Glomerular visceral epithelial cell (primary cell): ENCODE data around the gene TCAP.
"Not testable (repeated sequence)": the region's sequence is repeated elsewhere in the genome, so short reads cannot be mapped to it uniquely, and the experiment has no call there.

Experiments
- DNase-seq: peaks from one replicate; pipeline ENCODE4 v3.0.0-alpha.2; 2016; ENCODE audit errors: extremely low spot score

Gene TCAP

DNA sequence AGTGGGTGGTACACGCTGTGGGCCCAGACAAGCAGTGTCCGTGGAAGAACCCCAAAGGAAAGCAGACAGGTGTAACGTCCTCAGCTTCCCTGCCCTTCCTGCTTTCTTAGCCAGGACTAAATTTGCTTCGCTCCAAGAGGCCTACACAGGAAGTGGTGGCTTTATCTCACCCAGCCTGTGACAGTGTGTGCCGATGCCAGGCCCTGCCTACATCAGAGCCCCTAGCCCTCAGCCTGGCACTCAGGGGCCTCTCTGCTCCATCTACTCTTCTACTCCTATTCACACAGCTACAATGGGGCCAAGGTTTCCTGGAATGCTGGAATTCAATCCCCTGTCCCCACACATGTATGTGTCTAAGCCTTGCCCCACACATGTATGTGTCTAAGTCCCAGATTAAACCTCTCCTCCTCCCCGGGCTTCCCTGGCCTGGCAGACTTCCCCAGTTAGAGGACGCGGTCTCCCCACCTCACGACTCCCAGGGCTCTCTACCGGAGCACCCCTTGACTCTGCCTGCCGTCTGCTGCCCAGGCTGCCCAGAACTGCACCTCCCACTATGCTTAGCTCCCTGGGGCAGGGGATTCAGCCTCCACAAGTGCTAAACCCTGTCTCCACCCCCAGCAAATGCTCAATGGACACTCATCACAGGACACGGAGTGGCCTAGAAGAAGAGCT is 14.5 kb downstream of the TCAP start:
- DNase-seq: no peak

GRCh38 chr17:39683295-39683939 is 18.3 kb downstream of the TCAP start:
- DNase-seq: no peak

DNA sequence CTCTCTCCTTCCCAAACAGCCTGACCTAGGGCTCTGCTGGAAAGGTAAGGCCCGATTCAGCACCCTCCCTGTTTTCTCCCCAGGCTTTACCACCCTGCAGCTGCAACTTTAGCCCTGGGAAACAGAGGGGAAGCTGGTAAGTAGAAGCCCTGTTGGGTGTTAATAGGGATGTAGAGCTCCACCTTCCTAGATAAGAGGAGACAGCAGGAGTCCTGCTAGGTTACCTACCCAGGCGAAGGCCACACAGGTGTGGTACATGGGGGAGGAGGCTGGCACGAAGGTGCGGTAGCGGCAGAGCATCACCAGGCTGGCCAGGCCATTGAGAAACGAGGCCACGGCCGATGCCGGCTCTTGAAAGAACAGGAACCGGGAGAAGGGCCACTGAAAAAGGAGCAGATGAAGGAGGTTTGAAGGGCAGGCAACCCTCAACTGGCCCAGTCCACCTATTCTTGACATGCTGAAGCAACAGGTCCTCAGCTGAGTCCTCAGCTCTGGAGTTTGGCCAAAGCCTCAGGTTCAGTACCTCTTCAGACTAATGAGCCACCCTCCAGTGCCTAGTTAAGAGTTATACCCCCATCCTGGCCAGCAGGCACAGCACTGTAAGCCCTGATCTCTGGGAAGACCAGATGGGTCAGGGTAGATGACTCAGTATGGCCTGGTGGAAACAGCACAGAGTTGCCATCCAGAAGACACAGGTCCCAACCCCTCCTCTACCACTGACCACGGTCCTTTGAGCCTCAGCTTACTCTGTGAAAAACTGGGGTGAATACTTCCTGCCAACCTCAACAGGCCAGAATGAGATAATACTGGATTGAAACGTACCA is 19.4 kb downstream of the TCAP start:
- DNase-seq: no peak

GRCh38 chr17:39687101-39687545 is 22.0 kb downstream of the TCAP start:
- no peak for DNase-seq

- peak; percentile 90 for DNase-seq
These were observed 22.7 kb downstream of the TCAP start, which contains the start of gene PGAP3 for GRCh38 chr17:39687546-39688474. TSS of gene PGAP3 (minus strand) at chr17:39688057. CDS start at chr17:39688014, 43 bp downstream.

DNA sequence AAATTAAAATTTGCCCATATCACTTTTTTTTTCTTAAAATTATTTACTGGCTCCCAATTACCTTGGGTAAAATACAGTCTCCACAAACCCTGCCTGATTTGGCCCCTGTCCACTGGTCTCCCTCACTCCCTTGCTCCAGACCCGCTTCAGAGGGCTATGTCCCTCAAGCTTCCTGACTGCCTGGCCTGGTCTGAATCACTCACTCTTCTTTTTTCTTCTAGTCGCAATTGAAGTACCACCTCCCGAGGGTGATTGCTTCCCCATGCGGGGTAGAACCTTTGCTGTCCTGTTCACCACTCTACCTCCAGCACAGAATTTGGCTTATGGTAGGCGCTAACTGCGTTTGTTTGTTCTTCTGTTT is 23.3 kb downstream of the TCAP start:
- DNase-seq: no peak

GRCh38 chr17:39688945-39689344 is 23.8 kb downstream of the TCAP start:
- no peak for DNase-seq

DNA sequence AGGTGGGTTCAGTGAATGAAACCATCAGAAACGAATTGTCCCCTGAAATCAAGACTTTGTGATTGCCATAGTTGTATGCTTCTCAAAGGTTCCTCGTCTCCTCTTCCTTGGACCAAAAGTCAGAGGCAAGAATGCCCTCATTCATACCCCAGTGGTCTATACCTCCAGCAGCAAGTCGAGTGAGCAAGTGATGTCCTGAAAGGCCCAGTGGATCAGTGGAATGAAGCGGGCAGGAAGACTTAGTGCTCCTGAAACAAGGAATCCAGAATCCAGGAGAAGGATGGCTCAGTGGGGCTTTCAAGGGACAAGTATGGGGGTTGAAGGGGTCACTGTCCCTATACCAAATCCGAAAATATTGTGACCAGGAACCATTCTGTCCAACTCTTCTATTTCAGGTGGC is 29.4 kb downstream of the TCAP start:
- DNase-seq: no peak

DNA sequence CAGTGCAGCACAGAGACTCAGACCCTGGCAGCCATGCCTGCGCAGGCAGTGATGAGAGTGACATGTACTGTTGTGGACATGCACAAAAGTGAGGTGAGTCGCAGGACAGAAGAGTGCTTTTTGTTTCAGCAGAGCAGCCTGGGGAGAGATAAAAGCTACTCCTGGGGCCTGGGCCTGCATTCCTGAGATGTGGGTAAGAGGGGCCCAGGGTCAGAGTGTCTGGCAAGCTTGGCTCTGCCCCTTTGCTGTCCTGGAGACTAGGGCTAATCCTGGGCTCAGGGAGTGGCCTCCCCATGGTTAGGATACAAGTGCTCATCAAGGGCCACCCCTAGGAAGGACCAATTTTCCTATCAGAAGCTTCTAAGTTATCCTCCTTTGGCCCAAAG is 29.9 kb downstream of the TCAP start:
- peak; percentile 37 for DNase-seq

GRCh38 chr17:39696731-39697130 is 31.6 kb downstream of the TCAP start:
- DNase-seq: no peak

DNA sequence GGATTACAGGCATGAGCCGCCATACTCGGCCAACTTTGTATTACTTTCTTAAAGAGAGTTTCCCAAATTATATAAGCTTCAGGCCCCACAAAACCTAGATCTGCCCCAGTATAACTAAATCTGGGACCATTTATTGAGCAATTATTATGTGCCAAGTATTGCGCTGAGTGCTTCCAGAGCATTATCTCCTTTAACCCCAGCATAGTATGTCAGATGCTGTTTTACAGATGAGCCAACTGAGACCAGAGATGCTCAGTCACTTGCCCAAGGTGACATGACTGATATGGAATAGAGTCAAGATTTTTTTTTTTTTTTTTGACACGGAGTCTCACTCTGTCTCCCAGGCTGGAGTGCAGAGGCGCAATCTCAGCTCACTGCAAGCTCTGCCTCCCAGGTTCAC is 32.8 kb downstream of the TCAP start:
- no peak for DNase-seq

DNA sequence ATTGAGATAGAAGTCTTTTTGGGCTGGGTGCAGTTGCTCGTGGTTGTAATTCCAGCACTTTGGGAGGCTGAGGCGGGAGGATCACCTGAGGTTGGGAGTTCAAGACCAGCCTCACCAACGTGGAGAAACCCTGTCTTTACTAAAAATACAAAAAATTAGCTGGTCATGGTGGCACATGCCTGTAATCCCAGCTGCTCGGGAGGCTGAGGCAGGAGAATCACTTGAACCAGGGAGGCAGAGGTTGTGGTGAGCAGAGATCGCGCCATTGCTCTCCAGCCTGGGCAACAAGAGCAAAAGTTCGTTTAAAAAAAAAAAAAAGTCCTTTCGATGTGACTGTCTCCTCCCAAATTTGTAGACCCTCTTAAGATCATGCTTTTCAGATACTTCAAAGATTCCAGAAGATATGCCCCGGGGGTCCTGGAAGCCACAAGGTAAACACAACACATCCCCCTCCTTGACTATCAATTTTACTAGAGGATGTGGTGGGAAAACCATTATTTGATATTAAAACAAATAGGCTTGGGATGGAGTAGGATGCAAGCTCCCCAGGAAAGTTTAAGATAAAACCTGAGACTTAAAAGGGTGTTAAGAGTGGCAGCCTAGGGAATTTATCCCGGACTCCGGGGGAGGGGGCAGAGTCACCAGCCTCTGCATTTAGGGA is 34.1 kb downstream of the TCAP start:
- not testable (repeated sequence) for DNase-seq

GRCh38 chr17:39699818-39700147 is 34.6 kb downstream of the TCAP start, which contains the start of gene ERBB2:
TSS of gene ERBB2 (plus strand) at chr17:39700064. CDS start at chr17:39700239, 175 bp downstream.
- peak; percentile 80 for DNase-seq

DNA sequence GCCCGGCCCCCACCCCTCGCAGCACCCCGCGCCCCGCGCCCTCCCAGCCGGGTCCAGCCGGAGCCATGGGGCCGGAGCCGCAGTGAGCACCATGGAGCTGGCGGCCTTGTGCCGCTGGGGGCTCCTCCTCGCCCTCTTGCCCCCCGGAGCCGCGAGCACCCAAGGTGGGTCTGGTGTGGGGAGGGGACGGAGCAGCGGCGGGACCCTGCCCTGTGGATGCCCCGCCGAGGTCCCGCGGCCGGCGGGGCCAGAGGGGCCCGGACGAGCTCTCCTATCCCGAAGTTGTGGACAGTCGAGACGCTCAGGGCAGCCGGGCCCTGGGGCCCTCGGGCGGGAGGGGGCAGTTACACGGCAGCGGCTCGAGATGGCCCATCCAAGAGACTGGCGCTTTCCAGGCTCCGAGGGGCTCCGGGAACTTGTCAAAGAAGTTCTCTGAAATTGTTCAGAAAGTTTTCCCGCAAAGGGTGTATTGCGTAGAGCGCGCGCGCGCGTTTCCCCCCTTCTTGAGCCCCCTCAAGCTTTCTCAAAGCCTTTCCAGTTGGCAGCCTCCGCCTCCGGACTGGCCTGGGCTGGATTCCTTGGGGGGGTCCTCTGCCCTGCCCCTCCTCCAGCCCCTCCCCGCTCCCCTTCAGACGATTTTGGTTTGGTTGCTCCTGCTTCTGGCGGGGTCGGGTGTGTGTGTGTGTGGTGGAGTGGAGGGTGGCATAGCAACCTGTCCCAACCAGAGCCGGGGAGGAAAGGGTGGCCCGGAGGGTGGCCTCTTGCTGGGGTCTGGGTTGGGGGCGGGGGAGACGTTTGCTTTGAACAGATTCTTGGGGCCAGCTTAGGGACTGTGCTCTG is 35.2 kb downstream of the TCAP start:
- DNase-seq: peak; percentile 25

DNA sequence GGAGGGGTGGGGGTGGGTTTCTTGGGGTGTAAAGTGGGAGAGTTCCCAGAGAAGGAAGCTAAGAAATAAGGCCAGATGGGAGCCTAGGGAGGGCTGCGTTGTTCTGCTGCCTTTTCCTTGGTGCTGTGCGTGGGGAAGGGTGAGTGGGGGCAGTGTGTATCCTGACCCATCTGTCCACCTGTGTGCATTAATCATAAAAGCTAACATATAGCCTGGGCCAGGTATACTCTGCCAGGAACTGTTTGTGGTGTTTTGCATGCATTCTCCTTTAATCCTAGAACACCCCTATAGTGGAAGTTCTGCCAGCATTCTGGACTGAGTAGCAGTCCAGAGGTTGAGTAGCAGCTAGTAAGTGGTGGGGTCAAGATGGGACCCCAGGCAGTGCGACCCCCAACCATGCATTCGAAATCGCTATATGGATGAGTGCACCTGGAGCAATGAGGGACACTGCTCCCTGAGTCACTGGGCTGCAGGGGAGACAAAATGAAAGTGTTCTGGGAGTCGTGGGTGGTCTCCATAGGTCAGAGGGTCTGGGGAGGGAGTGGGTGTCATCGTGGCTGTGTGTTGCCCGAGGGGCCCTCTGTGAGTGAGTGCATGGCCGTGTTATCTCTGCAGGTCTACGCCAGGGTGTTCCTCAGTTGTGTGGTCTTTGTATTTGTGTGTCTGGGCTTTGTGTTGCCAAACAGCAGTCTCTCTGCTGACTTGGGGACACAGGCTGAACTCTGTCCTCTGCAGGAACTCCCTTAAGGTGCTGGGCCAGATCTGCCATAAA is 36.0 kb downstream of the TCAP start:
- DNase-seq: no peak

- DNase-seq: no peak
These were observed 36.8 kb downstream of the TCAP start for GRCh38 chr17:39701784-39702422.

GRCh38 chr17:39702901-39703893 is 38.0 kb downstream of the TCAP start:
- no peak for DNase-seq

DNA sequence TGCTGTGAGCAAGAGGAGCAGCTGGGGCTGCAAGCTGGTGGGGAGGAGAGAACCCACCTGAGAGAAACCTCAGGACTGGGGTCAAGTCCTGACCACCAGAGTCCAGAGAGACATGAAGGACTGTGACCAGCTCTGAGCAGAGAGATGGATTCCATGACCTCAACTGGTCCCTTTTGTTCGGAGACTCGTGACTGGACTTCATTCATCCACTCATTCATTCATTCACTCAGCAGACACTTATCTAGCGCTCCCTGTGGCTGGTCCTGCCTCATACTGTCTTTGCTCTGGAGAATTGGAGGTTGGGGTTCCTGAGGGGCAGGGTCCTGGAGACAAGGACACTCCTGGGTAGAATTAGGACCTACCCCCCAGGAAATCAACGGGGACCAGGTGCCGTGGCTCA is 38.8 kb downstream of the TCAP start:
- DNase-seq: no peak
